Mesothelial cell of epicardium (in vitro differentiated cells): ENCODE results near the gene PPP6R2. TPM values are rescaled to one million over a fixed set of nuclear protein-coding genes. Genes with fewer than 3 reads are reported as not detected.

Experiments used
- DNase-seq, 2 experiments: peaks; one replicate each; pipeline ENCODE4 v3.0.0; 2021; ENCODE audit warnings: low spot score in 2 of 2; ENCODE audit not compliant: unreplicated experiment in 2 of 2
- H3K27ac Mint-ChIP-seq: 2 replicates; pipeline ENCODE4 v1.8.0; 2021; ENCODE audit warnings: mixed read lengths
- H3K27me3 Mint-ChIP-seq: 2 replicates; pipeline ENCODE4 v1.8.0; 2021; ENCODE audit warnings: low read depth, mixed read lengths
- H3K36me3 Mint-ChIP-seq: 2 replicates; pipeline ENCODE4 v1.8.0; 2021; ENCODE audit warnings: mixed read lengths
- H3K4me1 Mint-ChIP-seq: 2 replicates; pipeline ENCODE4 v1.8.0; 2021; ENCODE audit warnings: mixed read lengths
- H3K4me3 Mint-ChIP-seq: 2 replicates; pipeline ENCODE4 v1.8.0; 2021; ENCODE audit warnings: mild to moderate bottlenecking, moderate library complexity, mixed read lengths
- H3K9me3 Mint-ChIP-seq: 2 replicates; pipeline ENCODE4 v1.8.0; 2021; ENCODE audit warnings: mixed read lengths
- CTCF ChIP-seq: fragments of 200-600 bp; sonication (generic); IDR thresholded peaks from one replicate; pipeline ENCODE4 v1.5.0; 2021; ENCODE audit warnings: antibody characterized with exemption; ENCODE audit not compliant: unreplicated experiment
- total RNA-seq: library from RNA; stranded (reverse); gene quantifications from 3 replicates; pipeline ENCODE4 v1.2.1, GENCODE V29; 2021

Gene PPP6R2
- total RNA-seq, 1 donor from 2014 or later, result 83.7 TPM

GRCh38 chr22:50419116-50419515 lies 76.0 kb downstream of the PPP6R2 start:
- Mint-ChIP-seq H3K27ac (no peak overlapping the region), H3K9me3 (no peaks in the 10 kb centered on the region), H3K4me3 (no peak overlapping the region), H3K27me3 (no peaks in the 10 kb centered on the region), H3K36me3 (peaks cover 34% of the 10 kb centered on the region), H3K4me1 (no peaks in the 10 kb centered on the region)
- DNase-seq, result no peak
- TF ChIP-seq CTCF, result no peak

GRCh38 chr22:50420015-50420414 lies 76.9 kb downstream of the PPP6R2 start:
- Mint-ChIP-seq H3K27me3 (no peaks in the 10 kb centered on the region), H3K4me3 (no peak overlapping the region)

GRCh38 chr22:50420581-50420980 lies 77.5 kb downstream of the PPP6R2 start:
- Mint-ChIP-seq H3K9me3 (no peaks in the 10 kb centered on the region), H3K4me3 (no peak overlapping the region), H3K4me1 (no peaks in the 10 kb centered on the region), H3K36me3 (peaks cover 42% of the 10 kb centered on the region), H3K27ac (no peak overlapping the region), H3K27me3 (no peaks in the 10 kb centered on the region)
- no peak for DNase-seq
- no peak for TF ChIP-seq CTCF

More at GRCh38 chr22:50420015-50420414, 76.9 kb downstream of the PPP6R2 start:
- Mint-ChIP-seq H3K9me3 (no peaks in the 10 kb centered on the region), H3K4me1 (no peaks in the 10 kb centered on the region), H3K36me3 (peaks cover 38% of the 10 kb centered on the region), H3K27ac (no peak overlapping the region)
- no peak for DNase-seq
- TF ChIP-seq CTCF, result no peak

- DNase-seq, result no peak
- H3K36me3 Mint-ChIP-seq, result peaks cover 41% of the 10 kb centered on the region
- no peak for TF ChIP-seq CTCF
- H3K4me1 Mint-ChIP-seq, result no peaks in the 10 kb centered on the region
- H3K4me3 Mint-ChIP-seq, result no peak overlapping the region
- no peaks in the 10 kb centered on the region for H3K9me3 Mint-ChIP-seq
- H3K27ac Mint-ChIP-seq, result no peak overlapping the region
- no peaks in the 10 kb centered on the region for H3K27me3 Mint-ChIP-seq
Observed at GRCh38 chr22:50422046-50422445, 78.9 kb downstream of the PPP6R2 start.

- Mint-ChIP-seq H3K4me3 (no peak overlapping the region), H3K4me1 (no peaks in the 10 kb centered on the region), H3K36me3 (peaks cover 42% of the 10 kb centered on the region), H3K27me3 (no peaks in the 10 kb centered on the region), H3K27ac (no peak overlapping the region), H3K9me3 (peaks cover 2% of the 10 kb centered on the region)
- no peak for DNase-seq
- no peak for TF ChIP-seq CTCF
Observed at GRCh38 chr22:50422961-50423815, 80.1 kb downstream of the PPP6R2 start.
